OCI-LY7 (cell line): ENCODE data around the gene PSMG2. TPM values are rescaled to one million over a fixed set of nuclear protein-coding genes. Genes with fewer than 3 reads are reported as not detected.
A peak's percentile ranks its signal among the peaks of the same experiment; 100 is the strongest.

Experiments
- Bru-seq: library from RNA; stranded (reverse); fragments of 400-500 nt; gene quantifications from one replicate; lab custom pipeline; 2021; lab: Mats Ljungman, UMichigan
- BruChase-seq, 2 experiments: library from RNA; stranded (reverse); fragments of 400-500 nt; gene quantifications; one replicate each; lab custom pipeline; 2021; lab: Mats Ljungman, UMichigan
- BruUV-seq: library from RNA; stranded (reverse); fragments of 400-500 nt; replicated peaks from 2 replicates; lab custom pipeline; 2021; lab: Mats Ljungman, UMichigan
- CTCF ChIA-PET: fragments of 300-600 bp; sonication (Branson Sonifier 250); formaldehyde crosslinking; loops from one replicate; lab custom pipeline; 2022; ENCODE audit warnings: antibody characterized with exemption; ENCODE audit not compliant: unreplicated experiment; lab: Charles Lee
- POLR2A ChIA-PET: fragments of 300-600 bp; sonication (Branson Sonifier 250); formaldehyde crosslinking; loops from one replicate; lab custom pipeline; 2022; ENCODE audit warnings: antibody characterized with exemption; lab: Charles Lee
- DNase-seq: peaks from one replicate; pipeline ENCODE4 v3.0.0-alpha.2; 2015; ENCODE audit warnings: low spot score
- H2AFZ ChIP-seq: fragments of 200-600 bp; sonication (generic), shearing (Covaris generic); 2 replicates; pipeline ENCODE4 v1.6.1; 2014; ENCODE audit warnings: mild to moderate bottlenecking, antibody characterized with exemption, low read length, moderate library complexity
- H3K27ac ChIP-seq: fragments of 200-600 bp; sonication (generic); 2 replicates; pipeline ENCODE4 v1.5.1; 2014; ENCODE audit warnings: mixed run types, low read depth, mild to moderate bottlenecking, moderate library complexity, low read length, inconsistent platforms; ENCODE audit not compliant: poor library complexity, severe bottlenecking
- H3K36me3 ChIP-seq: fragments of 200-600 bp; sonication (generic); 2 replicates; pipeline ENCODE4 v1.6.1; 2014; ENCODE audit warnings: mild to moderate bottlenecking, antibody characterized with exemption, low read length, moderate library complexity, mixed read lengths; ENCODE audit not compliant: insufficient read depth
- H3K4me1 ChIP-seq: fragments of 200-600 bp; sonication (generic); 2 replicates; pipeline ENCODE4 v1.5.1; 2014; ENCODE audit warnings: mild to moderate bottlenecking, low read length; ENCODE audit not compliant: insufficient read depth, poor library complexity, severe bottlenecking
- H3K4me2 ChIP-seq: fragments of 200-600 bp; sonication (generic); 2 replicates; pipeline ENCODE4 v1.6.1; 2014; ENCODE audit warnings: mild to moderate bottlenecking, low read length
- H3K4me3 ChIP-seq: fragments of 200-600 bp; sonication (generic); 2 replicates; pipeline ENCODE4 v1.5.1; 2014; ENCODE audit warnings: mild to moderate bottlenecking, low read depth, low read length; ENCODE audit not compliant: poor library complexity, severe bottlenecking
- H3K79me2 ChIP-seq: fragments of 200-600 bp; sonication (generic); 2 replicates; pipeline ENCODE4 v1.6.1; 2016; ENCODE audit warnings: low read depth, mild to moderate bottlenecking, low read length, moderate library complexity, mixed read lengths; ENCODE audit not compliant: insufficient read depth
- H3K9me2 ChIP-seq: fragments of 200-600 bp; sonication (generic); 2 replicates; pipeline ENCODE4 v1.6.1; 2016; ENCODE audit warnings: mild to moderate bottlenecking, low read length, mixed read lengths; ENCODE audit not compliant: insufficient read depth
- H3K9me3 ChIP-seq: fragments of 200-600 bp; sonication (generic); 2 replicates; pipeline ENCODE4 v1.6.1; 2014; ENCODE audit warnings: mild to moderate bottlenecking, mixed run types, low read length, mixed read lengths
- H4K20me1 ChIP-seq: fragments of 200-600 bp; sonication (generic); 2 replicates; pipeline ENCODE4 v1.6.1; 2014; ENCODE audit warnings: mild to moderate bottlenecking, antibody characterized with exemption, low read length, moderate library complexity, mixed read lengths; ENCODE audit not compliant: insufficient read depth
- CTCF ChIP-seq: fragments of 200-600 bp; sonication (generic); conservative IDR thresholded peaks from 2 replicates; pipeline ENCODE4 v1.5.1; 2014; ENCODE audit warnings: mild to moderate bottlenecking, antibody characterized with exemption, low read length, moderate library complexity, mixed read lengths
- EZH2phosphoT487 ChIP-seq: fragments of 200-600 bp; sonication (generic); IDR thresholded peaks from 2 replicates; pipeline ENCODE4 v1.6.1; 2018; ENCODE audit warnings: low read depth, borderline replicate concordance, mild to moderate bottlenecking, mixed run types, antibody characterized with exemption, low read length, moderate library complexity, mixed read lengths
- intact Hi-C: fragments of 100-400 bp; cut with micrococcal nuclease; formaldehyde crosslinking; loops from one replicate; pipeline ENCODE4 v1.10.0; 2022; ENCODE audit not compliant: unreplicated experiment
- long read RNA-seq: library from polyadenylated mRNA; stranded (forward); transcript quantifications from one replicate; pipeline ENCODE4 v2.0.0, GENCODE V29; 2022
- total RNA-seq, 2 experiments: library from RNA; depleted of rRNA in 1 of 2; stranded (reverse); fragments of >200 nt in 1 of 2; shearing (Covaris generic) in 1 of 2; gene quantifications; 2 replicates each; pipeline ENCODE4 v1.2.3, GENCODE V29; 2014 to 2022

The PSMG2 gene
- total RNA-seq (2014; rRNA removed; shearing (Covaris generic)) (61.7 and 69.2 TPM in 2 replicates), total RNA-seq (2022) (98.8 and 103 TPM in 2 replicates), Bru-seq, nascent RNA (percentile 71 among the genes with signal in this experiment), BruChase-seq, experiment 1, labeled RNA remaining after a 6-hour chase (percentile 72 among the genes with signal in this experiment), BruChase-seq, experiment 2, labeled RNA remaining after a 2-hour chase (percentile 73 among the genes with signal in this experiment)
- long read RNA-seq, transcript PSMG2-201 (7 exons, 1,686 nt) = major isoform, 76 of 85 reads
- long read RNA-seq, partial matches to known transcripts = 1 of 85 reads
- long read RNA-seq, other reads (novel, unspliced or antisense) = 4 of 85 reads

GRCh38 chr18:12702221-12703095, at the start of gene PSMG2, which contains the start of gene CEP76:
Gene PSMG2 (plus strand): TSS chr18:12703042. CDS start chr18:12703108, 66 bp downstream.
Gene CEP76 (minus strand): TSS chr18:12702723. CDS start chr18:12702548, 175 bp downstream.
- Histone ChIP-seq H3K36me3 (peaks cover 63% of the 10 kb centered on the region), H3K4me2 (peak within 1 kb of the TSS; percentile 99), H3K9me3 (no peaks in the 10 kb centered on the region), H3K9me2 (no peaks in the 10 kb centered on the region), H3K4me3 (peak within 1 kb of the TSS; percentile 92), H3K79me2 (peaks cover 71% of the 10 kb centered on the region), H3K27ac (peak within 1 kb of the TSS; percentile 79), H3K4me1 (peaks cover 34% of the 10 kb centered on the region), H2AFZ (peak within 1 kb of the TSS; percentile 77), H4K20me1 (peaks cover 15% of the 10 kb centered on the region; the same call in 1 of the 2 replicates)
- peak; percentile 92 for DNase-seq
- TF ChIP-seq CTCF (no peak), EZH2phosphoT487 (no peak)
- CTCF ChIA-PET = no interaction called here
- BruUV-seq = no TSS peak
- intact Hi-C loops = loop anchor here (1.0 kb wide), 2 partner anchors 245 to 295 kb away; partner anchors contain the start of gene PRELID3A
- POLR2A ChIA-PET = interaction anchor here (0.6 to 1.9 kb wide), 7 partner anchors 11 to 1687 kb away, joined by 3 to 5 read pairs (median 3); partner anchors contain the start of gene CEP192

- H3K79me2 ChIP-seq = no peaks in the 10 kb centered on the region
These were observed 47.9 kb upstream of the PSMG2 start for GRCh38 chr18:12654971-12655370.

More at GRCh38 chr18:12654971-12655370, 47.9 kb upstream of the PSMG2 start:
- ChIA-PET POLR2A (no interaction called here), CTCF (no interaction called here)
- no peaks in the 10 kb centered on the region for H4K20me1 ChIP-seq
- intact Hi-C loops = no loop called here
- no peak overlapping the region for H3K27ac ChIP-seq
- no peak for DNase-seq
- H3K4me2 ChIP-seq = no peak overlapping the region
- no peak overlapping the region for H2AFZ ChIP-seq
- H3K9me2 ChIP-seq = no peaks in the 10 kb centered on the region
- no peaks in the 10 kb centered on the region for H3K36me3 ChIP-seq
- H3K4me1 ChIP-seq = peaks cover 3% of the 10 kb centered on the region
- H3K9me3 ChIP-seq = no peaks in the 10 kb centered on the region
- TF ChIP-seq EZH2phosphoT487 (no peak), CTCF (no peak)
- BruUV-seq = no TSS peak
- no peak overlapping the region for H3K4me3 ChIP-seq
